Measurements from ENCODE around the gene HOXA11. TPM values are rescaled to one million over a fixed set of nuclear protein-coding genes. Genes with fewer than 3 reads are reported as not detected.

Gene HOXA11
- total RNA-seq, 6 experiments from 2014 or later = 33.1 to 42.1 (median 39.1) TPM

DNA sequence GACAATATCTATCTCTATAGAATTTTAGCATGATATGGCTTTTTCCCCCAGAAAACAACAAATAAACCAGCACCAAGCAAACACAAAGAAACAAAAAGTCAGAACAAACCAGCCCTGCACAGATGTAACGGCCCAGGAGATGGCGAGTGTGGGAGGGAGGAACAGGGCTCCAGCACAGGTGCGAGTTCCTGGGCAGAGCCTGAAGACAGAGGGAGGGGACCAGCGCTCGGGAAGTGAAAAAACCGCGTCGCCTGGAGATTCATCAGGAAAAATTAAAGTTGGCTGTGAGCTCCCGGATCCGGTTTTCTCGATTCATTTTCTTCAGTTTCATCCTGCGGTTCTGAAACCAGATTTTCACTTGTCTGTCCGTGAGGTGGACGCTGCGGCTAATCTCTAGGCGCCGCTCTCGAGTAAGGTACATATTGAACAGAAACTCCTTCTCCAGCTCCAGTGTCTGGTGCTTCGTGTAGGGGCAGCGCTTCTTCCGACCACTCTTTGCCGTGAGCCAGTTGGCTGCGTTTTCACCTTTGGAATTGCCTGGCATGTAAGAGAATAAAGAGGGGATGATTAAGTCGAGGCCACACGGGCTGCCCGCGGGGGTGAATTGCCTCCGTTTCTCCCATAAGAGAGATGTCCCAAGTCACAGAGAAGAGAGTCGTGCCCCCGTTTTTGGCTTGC, 13.3 kb downstream of the HOXA11 start:
- H3K4me1 Mint-ChIP-seq (ENCODE audit: low read depth) = peaks cover 62% of the 10 kb centered on the region
- H3K27me3 Mint-ChIP-seq (ENCODE audit: insufficient read depth) = peaks cover 30% of the 10 kb centered on the region
- no peaks in the 10 kb centered on the region for H3K9me3 Mint-ChIP-seq
- no peak; the same call in 1 of the 2 replicates for TF ChIP-seq CTCF (IDR thresholded peaks at IDR 0.05)
- peaks cover 60% of the 10 kb centered on the region for H3K36me3 Mint-ChIP-seq (ENCODE audit: low read depth)
- peak overlapping the region; percentile 96 for H3K4me3 Mint-ChIP-seq
- peak overlapping the region; percentile 99 for H3K27ac Mint-ChIP-seq
- DNase-seq = no peak

DNA sequence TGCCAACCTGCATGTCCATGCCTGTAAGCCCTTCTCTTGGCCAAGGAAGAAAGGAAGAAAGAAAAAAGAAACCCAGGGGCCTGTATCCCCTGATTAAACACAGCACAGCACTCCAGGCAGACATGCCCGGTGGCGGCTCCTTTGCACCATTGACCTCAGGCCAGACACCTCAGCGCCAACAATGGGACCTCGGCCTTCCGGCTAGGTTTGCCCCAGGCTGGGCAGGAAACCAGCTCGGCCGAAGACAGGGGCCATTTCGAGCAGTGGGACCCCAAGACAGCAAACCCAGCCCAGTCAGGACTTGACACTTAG, 13.8 kb downstream of the HOXA11 start:
- no peaks in the 10 kb centered on the region for H3K9me3 Mint-ChIP-seq
- H3K27ac Mint-ChIP-seq = peak overlapping the region; percentile 99
- no peak for TF ChIP-seq CTCF (IDR thresholded peaks at IDR 0.05)
- peaks cover 30% of the 10 kb centered on the region for H3K27me3 Mint-ChIP-seq (ENCODE audit: insufficient read depth)
- peaks cover 56% of the 10 kb centered on the region for H3K36me3 Mint-ChIP-seq (ENCODE audit: low read depth)
- no peak for DNase-seq
- peak overlapping the region; percentile 96 for H3K4me3 Mint-ChIP-seq
- H3K4me1 Mint-ChIP-seq (ENCODE audit: low read depth) = peaks cover 59% of the 10 kb centered on the region

- Mint-ChIP-seq H3K27ac (peak overlapping the region; percentile 99), H3K36me3 (ENCODE audit: low read depth) (peaks cover 52% of the 10 kb centered on the region), H3K4me1 (ENCODE audit: low read depth) (peaks cover 53% of the 10 kb centered on the region), H3K9me3 (no peaks in the 10 kb centered on the region), H3K27me3 (ENCODE audit: insufficient read depth) (peaks cover 27% of the 10 kb centered on the region), H3K4me3 (peak overlapping the region; percentile 96)
- no peak for DNase-seq
- TF ChIP-seq CTCF (IDR thresholded peaks at IDR 0.05) = no peak
Observed at GRCh38 chr7:27170426-27171324, 14.4 kb downstream of the HOXA11 start.

- peaks cover 27% of the 10 kb centered on the region for H3K27me3 Mint-ChIP-seq (ENCODE audit: insufficient read depth)
- peak overlapping the region; percentile 96 for H3K4me3 Mint-ChIP-seq
Observed at GRCh38 chr7:27169658-27170425, 15.2 kb downstream of the HOXA11 start.

More at GRCh38 chr7:27169658-27170425, 15.2 kb downstream of the HOXA11 start:
- H3K9me3 Mint-ChIP-seq = no peaks in the 10 kb centered on the region
- no peak for TF ChIP-seq CTCF (IDR thresholded peaks at IDR 0.05)
- H3K4me1 Mint-ChIP-seq (ENCODE audit: low read depth) = peaks cover 45% of the 10 kb centered on the region
- peak; percentile 66 for DNase-seq
- peak overlapping the region; percentile 99 for H3K27ac Mint-ChIP-seq
- H3K36me3 Mint-ChIP-seq (ENCODE audit: low read depth) = peaks cover 50% of the 10 kb centered on the region

Measured in HFFc6 (cell line).